NCI-H526 (cell line): Measurements from ENCODE around the gene BEX5.
"Not testable (repeated sequence)": the region's sequence is repeated elsewhere in the genome, so short reads cannot be mapped to it uniquely, and the experiment has no call there.

Experiments used
- DNase-seq, 2 experiments: peaks; one replicate each; lab custom pipeline; 2025; lab: John Stamatoyannopoulos, UW

The BEX5 gene

DNA sequence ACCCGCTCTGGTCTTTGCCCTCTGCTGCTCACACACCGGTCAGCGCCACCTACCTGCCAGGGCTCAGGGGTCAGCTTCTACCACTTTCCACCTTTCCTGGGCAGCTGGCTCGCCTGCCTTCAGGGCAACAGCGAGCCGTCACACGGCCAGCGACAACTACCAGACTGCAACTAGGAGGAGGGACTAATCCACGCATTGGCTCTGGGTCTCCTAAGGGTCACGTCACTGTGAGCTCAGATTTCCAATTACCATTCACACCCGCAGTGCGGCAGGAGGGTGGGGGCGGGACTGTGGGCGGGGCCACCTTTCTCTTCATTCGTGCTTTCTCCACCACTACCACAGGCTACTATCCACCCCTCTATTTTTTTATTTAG, at the start of gene BEX5:
TSS of gene BEX5 (minus strand) at position 172 of the 374 bp plus-strand sequence. CDS start 1,712 bp downstream, outside the sequence.
- DNase-seq, result peak; percentile 64 to 84

GRCh38 chrX:102185967-102186720, 30.4 kb upstream of the BEX5 start:
- no peak for DNase-seq

DNA sequence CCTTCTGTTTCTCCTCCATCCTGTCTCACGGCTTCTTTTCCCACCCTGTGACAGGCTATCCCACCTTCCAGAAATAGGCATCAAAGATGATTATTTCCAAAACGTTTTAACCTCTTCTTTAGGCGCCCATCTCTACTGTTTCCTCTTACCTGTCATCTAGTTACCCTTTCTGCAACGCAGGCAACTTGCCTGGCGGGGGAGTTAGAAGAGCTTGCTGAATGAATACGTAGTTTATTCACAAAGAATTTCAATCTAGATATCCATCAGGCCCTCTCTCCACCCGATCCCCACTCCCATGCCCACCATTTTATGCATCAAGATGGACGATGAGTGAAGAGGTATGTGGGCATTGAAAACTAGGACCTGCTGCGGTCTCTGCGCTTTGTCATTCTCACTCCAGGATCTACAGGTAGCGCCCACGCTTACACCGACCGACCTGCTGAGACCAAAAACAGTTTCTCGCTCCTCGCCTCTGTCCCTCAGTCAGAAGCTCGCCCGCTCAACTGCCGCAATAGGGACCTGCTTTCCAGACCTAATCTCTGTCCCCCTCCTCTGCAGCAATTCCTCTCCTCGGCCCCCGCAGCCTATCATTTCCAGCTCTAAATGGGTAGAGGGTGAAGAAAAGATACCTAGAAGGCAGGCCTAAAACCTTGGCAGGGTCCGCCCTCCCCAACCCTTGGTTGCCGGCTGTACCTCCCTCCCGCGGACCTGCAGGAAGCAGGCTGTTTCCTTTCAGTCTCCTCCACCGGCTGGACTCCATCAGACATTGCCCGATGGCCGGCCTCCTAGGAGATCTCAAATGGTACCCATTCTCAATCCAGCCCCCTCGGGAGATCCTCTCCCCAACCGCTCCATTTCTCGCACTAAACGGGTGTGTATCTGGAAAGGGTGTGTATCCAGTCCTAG, 624 bp downstream of the BEX5 start:
- peak; percentile 14 to 63 for DNase-seq

GRCh38 chrX:102154218-102154860, 1.4 kb downstream of the BEX5 start:
- DNase-seq, result peak in 1 of 2 experiments; percentile 31

- DNase-seq, result peak in 1 of 2 experiments; percentile 1
Observed at GRCh38 chrX:102142274-102142673, 13.5 kb downstream of the BEX5 start, which contains the start of gene TCEAL6. TSS of gene TCEAL6 (minus strand) at chrX:102142481.

GRCh38 chrX:102141631-102142030, 14.1 kb downstream of the BEX5 start:
- DNase-seq, result not testable (repeated sequence)

- DNase-seq, result not testable (repeated sequence)
Observed at GRCh38 chrX:102140876-102141275, 14.9 kb downstream of the BEX5 start.

- no peak for DNase-seq
Observed at GRCh38 chrX:102138064-102138463, 17.7 kb downstream of the BEX5 start.

DNA sequence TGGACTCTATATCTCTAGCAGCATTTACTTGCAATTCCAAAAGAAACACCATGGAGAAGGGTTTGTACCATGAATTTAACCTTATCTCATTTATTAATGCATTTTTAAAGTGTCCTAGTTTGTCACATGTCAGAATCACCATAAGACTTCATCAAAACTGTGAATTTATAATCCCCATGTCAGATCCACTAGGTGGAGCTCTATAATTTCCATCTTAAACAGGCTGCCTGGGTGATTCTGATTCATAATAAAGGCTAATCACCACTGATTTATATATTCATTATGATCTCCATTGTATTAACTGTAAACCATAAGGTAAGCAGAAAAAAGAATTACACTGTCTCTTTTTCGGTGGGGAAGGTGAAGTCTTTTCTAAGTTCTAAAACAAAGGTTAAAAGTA, 26.3 kb downstream of the BEX5 start:
- DNase-seq, result peak in 1 of 2 experiments; percentile 37

DNA sequence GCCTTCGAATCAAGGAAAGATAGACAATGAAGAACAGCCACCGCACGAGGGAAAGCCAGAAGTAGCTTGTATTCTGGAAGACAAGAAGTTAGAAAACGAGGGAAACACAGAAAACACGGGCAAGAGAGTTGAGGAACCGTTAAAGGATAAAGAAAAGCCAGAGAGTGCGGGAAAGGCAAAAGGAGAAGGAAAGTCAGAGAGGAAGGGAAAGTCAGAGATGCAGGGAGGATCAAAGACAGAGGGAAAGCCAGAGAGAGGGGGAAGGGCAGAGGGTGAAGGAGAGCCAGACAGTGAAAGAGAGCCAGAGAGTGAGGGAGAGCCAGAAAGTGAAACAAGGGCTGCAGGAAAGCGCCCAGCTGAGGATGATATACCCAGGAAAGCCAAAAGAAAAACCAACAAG, 28.9 kb downstream of the BEX5 start:
- DNase-seq, result no peak

DNA sequence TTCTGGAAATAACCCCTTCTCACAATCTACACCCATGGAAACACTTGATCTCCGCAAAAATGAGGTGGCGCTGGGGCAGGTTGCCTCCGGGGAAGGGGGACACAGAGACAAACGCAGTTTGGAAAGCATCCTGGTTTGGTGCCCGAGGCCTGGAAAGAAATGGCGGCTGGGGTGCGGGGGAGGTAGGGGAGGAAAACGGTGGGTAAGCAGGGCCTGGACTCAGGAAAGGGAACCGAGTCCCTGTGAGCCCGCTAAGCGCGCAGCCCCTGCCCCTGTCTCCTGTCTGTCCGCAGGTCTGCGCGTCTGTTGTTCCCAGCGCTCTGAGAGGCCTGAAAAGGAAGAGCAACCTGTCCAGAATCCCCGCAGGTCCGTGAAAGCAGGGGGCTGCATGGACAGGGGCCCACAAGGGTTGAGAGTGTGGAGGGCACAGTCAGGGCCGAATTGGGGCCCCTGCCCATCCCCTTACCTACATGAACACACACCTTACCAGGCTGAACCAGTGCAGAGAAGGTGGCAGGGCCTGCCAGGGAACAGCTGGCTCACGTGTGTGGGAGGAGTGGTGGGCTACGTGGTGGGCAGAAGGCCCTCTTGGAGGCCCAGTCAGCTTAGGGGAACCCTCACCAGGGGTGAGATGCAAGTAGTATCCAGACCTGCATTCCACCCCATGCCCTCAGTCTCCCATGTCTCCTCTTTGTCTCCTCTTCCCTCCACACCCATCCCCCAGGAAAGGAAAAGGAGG, 29.5 kb downstream of the BEX5 start:
- not testable (repeated sequence) for DNase-seq

GRCh38 chrX:102125436-102125835, 30.3 kb downstream of the BEX5 start, which contains the start of gene TCEAL2:
TSS of gene TCEAL2 (plus strand) at chrX:102125679. CDS start at chrX:102126831, 1,152 bp downstream.
- peak in 1 of 2 experiments; percentile 44 for DNase-seq

DNA sequence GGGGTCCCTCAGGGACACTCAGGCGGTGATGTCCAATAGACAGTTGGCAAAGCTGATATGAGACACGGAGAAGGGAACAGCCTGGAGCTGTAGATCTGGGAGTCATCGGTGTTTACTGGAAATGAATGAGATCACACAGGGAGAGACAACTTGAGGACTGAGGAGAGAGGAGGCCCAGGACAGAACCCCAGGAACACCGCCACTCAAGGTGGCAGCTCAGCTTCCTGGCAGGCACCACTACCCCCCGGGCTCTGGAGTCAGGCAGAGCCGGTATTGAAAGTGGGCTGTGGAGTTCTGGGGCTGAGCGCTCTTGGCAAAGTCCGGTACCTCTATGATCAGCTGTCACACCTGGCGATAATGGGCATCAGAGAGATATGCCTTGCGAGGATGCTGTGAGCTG, 30.8 kb downstream of the BEX5 start:
- DNase-seq, result not testable (repeated sequence)

DNA sequence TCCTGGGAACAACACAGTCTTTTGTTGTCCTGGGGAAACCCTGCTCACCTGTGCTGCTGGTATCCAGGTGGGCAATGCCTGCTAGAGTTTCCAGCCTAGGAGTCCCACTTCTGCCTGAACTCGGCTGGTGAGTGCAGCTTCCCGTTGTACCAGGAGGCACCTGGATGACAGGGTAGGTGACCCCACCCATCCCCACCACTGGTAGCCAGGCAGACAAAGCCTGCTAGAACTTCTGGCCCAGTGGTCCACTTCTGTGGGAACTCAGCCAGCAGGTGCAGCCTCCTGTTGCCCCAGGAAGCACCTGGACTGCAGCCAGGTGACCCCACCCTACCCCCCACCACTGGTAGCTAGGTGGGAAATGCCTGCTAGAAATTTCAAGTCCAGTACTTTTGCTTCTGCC, 40.0 kb downstream of the BEX5 start:
- DNase-seq, result no peak

- DNase-seq, result no peak
Observed at GRCh38 chrX:102113367-102113766, 42.4 kb downstream of the BEX5 start.
